H1 (cell line): ENCODE data around the gene ODF4.

Experiments
- BACH1 ChIP-seq: IDR thresholded peaks from 2 replicates; pipeline ENCODE4 v1.6.1; 2012; ENCODE audit warnings: low read length, improper control_type of control experiment
- CREB1 ChIP-seq: IDR thresholded peaks from 2 replicates; pipeline ENCODE4 v1.6.1; 2012; ENCODE audit warnings: inconsistent platforms
- CTBP2 ChIP-seq: IDR thresholded peaks from 2 replicates; pipeline ENCODE4 v1.7.0; 2011; ENCODE audit warnings: borderline replicate concordance, mild to moderate bottlenecking, moderate library complexity, mixed read lengths, low read length; ENCODE audit not compliant: insufficient read depth, insufficient read length
- EP300 ChIP-seq, 2 experiments: IDR thresholded peaks; 1 replicate in 1 of 2; 2 replicates in 1 of 2; pipeline ENCODE4 v1.6.1; 2011 to 2012; ENCODE audit warnings: low read depth in 2 of 2, low read length in 2 of 2, mild to moderate bottlenecking in 2 of 2, borderline replicate concordance in 1 of 2, inconsistent platforms in 1 of 2, moderate library complexity in 1 of 2
- GABPA ChIP-seq: IDR thresholded peaks from 2 replicates; pipeline ENCODE4 v1.6.1; 2011; ENCODE audit warnings: mild to moderate bottlenecking, low read length, moderate library complexity, borderline replicate concordance; ENCODE audit not compliant: insufficient read depth
- HDAC6 ChIP-seq: IDR thresholded peaks from one replicate; pipeline ENCODE4 v1.7.1; 2012; ENCODE audit warnings: low read depth, mild to moderate bottlenecking, inconsistent platforms, low read length, moderate library complexity
- POLR2AphosphoS5 ChIP-seq: IDR thresholded peaks from 2 replicates; pipeline ENCODE4 v1.6.1; 2011; ENCODE audit warnings: low read depth, low read length
- TF ChIP-seq, protein P1 (sequence below), 3 experiments: IDR thresholded peaks; 1 replicate in 2 of 3; 2 replicates in 1 of 3; pipeline versions ENCODE4 v1.5.1 to v1.6.1; 2011; ENCODE audit warnings: low read length in 3 of 3, mild to moderate bottlenecking in 3 of 3, inconsistent platforms in 2 of 3, low read depth in 1 of 3, moderate library complexity in 1 of 3; ENCODE audit not compliant: insufficient read depth in 1 of 3; ENCODE audit errors: control extremely low read depth in 1 of 3
- TF ChIP-seq, protein P2 (sequence below): IDR thresholded peaks from 2 replicates; pipeline ENCODE4 v1.6.1; 2012; ENCODE audit warnings: inconsistent platforms

- TF ChIP-seq POLR2AphosphoS5: no peak
- TF ChIP-seq GABPA: no peak
- TF ChIP-seq HDAC6: no peak
- TF ChIP-seq, protein P1, sequence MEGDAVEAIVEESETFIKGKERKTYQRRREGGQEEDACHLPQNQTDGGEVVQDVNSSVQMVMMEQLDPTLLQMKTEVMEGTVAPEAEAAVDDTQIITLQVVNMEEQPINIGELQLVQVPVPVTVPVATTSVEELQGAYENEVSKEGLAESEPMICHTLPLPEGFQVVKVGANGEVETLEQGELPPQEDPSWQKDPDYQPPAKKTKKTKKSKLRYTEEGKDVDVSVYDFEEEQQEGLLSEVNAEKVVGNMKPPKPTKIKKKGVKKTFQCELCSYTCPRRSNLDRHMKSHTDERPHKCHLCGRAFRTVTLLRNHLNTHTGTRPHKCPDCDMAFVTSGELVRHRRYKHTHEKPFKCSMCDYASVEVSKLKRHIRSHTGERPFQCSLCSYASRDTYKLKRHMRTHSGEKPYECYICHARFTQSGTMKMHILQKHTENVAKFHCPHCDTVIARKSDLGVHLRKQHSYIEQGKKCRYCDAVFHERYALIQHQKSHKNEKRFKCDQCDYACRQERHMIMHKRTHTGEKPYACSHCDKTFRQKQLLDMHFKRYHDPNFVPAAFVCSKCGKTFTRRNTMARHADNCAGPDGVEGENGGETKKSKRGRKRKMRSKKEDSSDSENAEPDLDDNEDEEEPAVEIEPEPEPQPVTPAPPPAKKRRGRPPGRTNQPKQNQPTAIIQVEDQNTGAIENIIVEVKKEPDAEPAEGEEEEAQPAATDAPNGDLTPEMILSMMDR (IDR thresholded peaks at IDR 0.05; ENCODE audit: control extremely low read depth in 1 of 3, insufficient read depth in 1 of 3, low read depth in 1 of 3, low read length in 3 of 3): no peak
- no peak for TF ChIP-seq EP300 (IDR thresholded peaks at IDR 0.05; ENCODE audit: borderline replicate concordance in 1 of 2, low read depth in 2 of 2, low read length in 2 of 2)
- TF ChIP-seq, protein P2, sequence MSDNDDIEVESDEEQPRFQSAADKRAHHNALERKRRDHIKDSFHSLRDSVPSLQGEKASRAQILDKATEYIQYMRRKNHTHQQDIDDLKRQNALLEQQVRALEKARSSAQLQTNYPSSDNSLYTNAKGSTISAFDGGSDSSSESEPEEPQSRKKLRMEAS: peak; percentile 75
- TF ChIP-seq CREB1: no peak
- TF ChIP-seq BACH1: peak; percentile 50; the same call in 1 of the 2 replicates
- TF ChIP-seq CTBP2: no peak
These were observed 45.2 kb downstream of the ODF4 start for GRCh38 chr17:8384801-8385378.
